Adrenal gland (tissue), 5 donors: ENCODE data around the gene CLTC.

Source experiments
- POLR2A ChIP-seq, 2 donors: fragments of 450-650 bp; IDR thresholded peaks; one replicate each; pipeline ENCODE4 v1.6.1; 2017; ENCODE audit warnings: antibody characterized with exemption in 2 of 2, mild to moderate bottlenecking in 2 of 2, moderate library complexity in 1 of 2
- TF ChIP-seq, protein P1 (sequence below), 6 experiments: fragments of 450-650 bp in 4 of 6; fragments of 200-600 bp in 2 of 6; sonication (generic) in 1 of 6; IDR thresholded peaks; 1 replicate in 5 of 6; 2 replicates in 1 of 6; pipeline versions ENCODE4 v1.5.1 to v1.8.0; 2016 to 2021; ENCODE audit warnings: antibody characterized with exemption in 6 of 6, mild to moderate bottlenecking in 2 of 6, moderate library complexity in 1 of 6
- donor health status: DM: no; HTN: no; CAD: no.

DNA sequence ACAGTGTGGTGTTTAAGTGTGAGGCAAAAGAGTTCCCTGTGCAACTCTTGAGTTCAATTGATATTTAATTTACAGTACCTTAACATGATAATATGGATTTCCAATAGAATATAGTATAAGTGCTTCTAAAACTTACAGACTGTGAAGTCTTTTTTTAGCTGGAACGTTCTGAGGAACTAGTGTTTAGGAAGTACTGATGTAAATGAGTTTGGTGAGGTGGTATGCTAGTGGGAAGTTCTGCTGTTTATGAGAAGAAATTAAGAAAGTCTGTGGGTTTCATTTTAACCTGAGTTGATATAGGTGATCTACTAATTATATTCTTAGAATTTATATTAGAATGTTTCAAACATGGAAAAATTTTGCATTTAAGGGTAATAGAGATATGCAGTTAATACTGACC, 55.5 kb downstream of the CLTC start:
- TF ChIP-seq, protein P1, sequence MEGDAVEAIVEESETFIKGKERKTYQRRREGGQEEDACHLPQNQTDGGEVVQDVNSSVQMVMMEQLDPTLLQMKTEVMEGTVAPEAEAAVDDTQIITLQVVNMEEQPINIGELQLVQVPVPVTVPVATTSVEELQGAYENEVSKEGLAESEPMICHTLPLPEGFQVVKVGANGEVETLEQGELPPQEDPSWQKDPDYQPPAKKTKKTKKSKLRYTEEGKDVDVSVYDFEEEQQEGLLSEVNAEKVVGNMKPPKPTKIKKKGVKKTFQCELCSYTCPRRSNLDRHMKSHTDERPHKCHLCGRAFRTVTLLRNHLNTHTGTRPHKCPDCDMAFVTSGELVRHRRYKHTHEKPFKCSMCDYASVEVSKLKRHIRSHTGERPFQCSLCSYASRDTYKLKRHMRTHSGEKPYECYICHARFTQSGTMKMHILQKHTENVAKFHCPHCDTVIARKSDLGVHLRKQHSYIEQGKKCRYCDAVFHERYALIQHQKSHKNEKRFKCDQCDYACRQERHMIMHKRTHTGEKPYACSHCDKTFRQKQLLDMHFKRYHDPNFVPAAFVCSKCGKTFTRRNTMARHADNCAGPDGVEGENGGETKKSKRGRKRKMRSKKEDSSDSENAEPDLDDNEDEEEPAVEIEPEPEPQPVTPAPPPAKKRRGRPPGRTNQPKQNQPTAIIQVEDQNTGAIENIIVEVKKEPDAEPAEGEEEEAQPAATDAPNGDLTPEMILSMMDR (IDR thresholded peaks at IDR 0.05) = no peak
- TF ChIP-seq POLR2A (IDR thresholded peaks at IDR 0.05) = no peak
